Keratinocyte (primary cell): ENCODE results near the gene PRLHR. TPM values are rescaled to one million over a fixed set of nuclear protein-coding genes. Genes with fewer than 3 reads are reported as not detected.

Experiments
- DNase-seq: peaks from one replicate; pipeline ENCODE4 v3.0.0-alpha.2; 2011; ENCODE audit warnings: low read depth, missing footprints, low spot score
- FAIRE-seq: peaks from 2 replicates; lab custom pipeline; 2011; peaks lifted over from hg19 to GRCh38; lab: Jason Lieb, UNC
- H2AFZ ChIP-seq: 2 replicates; pipeline ENCODE4 v1.6.0; 2012; ENCODE audit warnings: low read length, control low read depth, inconsistent platforms; ENCODE audit not compliant: control insufficient read depth
- H3K27ac ChIP-seq: 2 replicates; pipeline ENCODE4 v1.5.1; 2011; ENCODE audit warnings: low read length; ENCODE audit not compliant: control insufficient read depth, insufficient read depth
- H3K27me3 ChIP-seq: 3 replicates; pipeline ENCODE4 v1.6.0; 2011; ENCODE audit warnings: low read length; ENCODE audit not compliant: control insufficient read depth, insufficient read depth; ENCODE audit errors: extremely low read depth
- H3K36me3 ChIP-seq, 2 experiments: 2 replicates in 1 of 2; 3 replicates in 1 of 2; pipeline ENCODE4 v1.5.1; 2011; ENCODE audit warnings: low read length in 2 of 2, mild to moderate bottlenecking in 1 of 2; ENCODE audit not compliant: control insufficient read depth in 2 of 2, insufficient read depth in 2 of 2; ENCODE audit errors: extremely low read depth in 1 of 2
- H3K4me1 ChIP-seq: 3 replicates; pipeline ENCODE4 v1.5.1; 2011; ENCODE audit warnings: low read length; ENCODE audit not compliant: control insufficient read depth, insufficient read depth; ENCODE audit errors: extremely low read depth
- H3K4me2 ChIP-seq: 3 replicates; pipeline ENCODE4 v1.6.0; 2011; ENCODE audit warnings: low read depth, low read length; ENCODE audit not compliant: control insufficient read depth, insufficient read depth; ENCODE audit errors: extremely low read depth
- H3K4me3 ChIP-seq, 3 experiments: fragments of 200-600 bp in 1 of 3; sonication (generic) in 1 of 3; 2 replicates in 2 of 3; 3 replicates in 1 of 3; pipeline ENCODE4 v1.5.1; 2011 to 2016; ENCODE audit warnings: low read length in 3 of 3, mild to moderate bottlenecking in 3 of 3, control low read depth in 2 of 3, inconsistent platforms in 1 of 3, low read depth in 1 of 3, mixed read lengths in 1 of 3, mixed run types in 1 of 3, moderate library complexity in 1 of 3; ENCODE audit not compliant: control insufficient read depth in 2 of 3, insufficient read depth in 2 of 3; ENCODE audit errors: extremely low read depth in 1 of 3
- H3K79me2 ChIP-seq: 2 replicates; pipeline ENCODE4 v1.6.0; 2012; ENCODE audit warnings: low read length; ENCODE audit not compliant: control insufficient read depth, insufficient read depth
- H3K9ac ChIP-seq: 3 replicates; pipeline ENCODE4 v1.6.0; 2011; ENCODE audit warnings: low read length; ENCODE audit not compliant: control insufficient read depth, insufficient read depth; ENCODE audit errors: extremely low read depth
- H3K9me1 ChIP-seq: 3 replicates; pipeline ENCODE4 v1.6.0; 2011; ENCODE audit warnings: low read length; ENCODE audit not compliant: control insufficient read depth, insufficient read depth; ENCODE audit errors: extremely low read depth
- H3K9me3 ChIP-seq: 2 replicates; pipeline ENCODE4 v1.5.1; 2012; ENCODE audit warnings: low read depth, low read length; ENCODE audit not compliant: control insufficient read depth
- H4K20me1 ChIP-seq: 3 replicates; pipeline ENCODE4 v1.6.0; 2011; ENCODE audit warnings: low read length; ENCODE audit not compliant: control insufficient read depth, insufficient read depth; ENCODE audit errors: extremely low read depth
- EZH2 ChIP-seq: IDR thresholded peaks from one replicate; pipeline ENCODE4 v1.6.1; 2012; ENCODE audit warnings: inconsistent platforms, mild to moderate bottlenecking, low read length, moderate library complexity
- dilution Hi-C: fragments of 300-500 bp; cut with MboI; formaldehyde crosslinking; loops from one replicate; pipeline ENCODE4 v1.7.0; 2020; ENCODE audit warnings: low sequenced_read_pairs; ENCODE audit not compliant: extremely low pct_ligation_motif_present
- polyA plus RNA-seq, 5 experiments: library from polyadenylated mRNA; depleted of rRNA in 3 of 5; stranded (reverse) in 3 of 5; stranded (forward) in 1 of 5; unstranded in 1 of 5; fragments of >200 nt; gene quantifications; 1 replicate in 1 of 5; 2 replicates in 3 of 5; 3 replicates in 1 of 5; pipeline versions ENCODE4 v1.2.1 to v1.2.3, GENCODE V29; 2011 to 2012; ENCODE audit warnings: missing spikeins in 2 of 5, low read depth in 1 of 5, low replicate concordance in 1 of 5
- TF ChIP-seq, protein P1 (sequence below), 3 experiments: IDR thresholded peaks in 1 of 3; conservative IDR thresholded peaks in 1 of 3; optimal IDR thresholded peaks in 1 of 3; 2 replicates in 2 of 3; 3 replicates in 1 of 3; pipeline versions ENCODE3 to v1.5.1; 2011; ENCODE audit warnings: low read length in 3 of 3, mild to moderate bottlenecking in 3 of 3, moderate library complexity in 2 of 3, control low read depth in 1 of 3, inconsistent platforms in 1 of 3; ENCODE audit not compliant: insufficient read depth in 2 of 3; ENCODE audit errors: extremely low read depth in 1 of 3

Gene PRLHR
- polyA plus RNA-seq, 1 donor (not counting 4 experiments of a cell fraction or from before 2014, with no cell fraction given): not detected

DNA sequence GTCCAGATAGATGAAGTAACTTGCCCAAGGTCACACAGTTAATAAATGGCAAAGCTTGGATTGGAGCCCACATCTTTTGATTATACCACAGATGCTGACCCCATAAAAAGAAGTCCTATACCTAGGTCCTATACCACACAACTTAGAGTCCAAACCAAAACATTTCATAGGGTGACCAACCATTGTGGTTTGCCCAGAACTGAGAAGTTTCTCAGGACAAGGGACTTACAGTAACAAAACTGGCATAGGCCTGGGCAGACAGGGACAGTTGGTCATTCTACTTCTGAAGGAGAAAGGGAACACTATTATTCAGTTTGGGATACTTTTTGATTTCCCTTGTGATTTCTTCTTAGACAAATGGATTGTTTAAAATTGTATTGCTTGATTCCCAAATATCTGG is 32.9 kb upstream of the PRLHR start:
- no peak overlapping the region for H2AFZ ChIP-seq
- peaks cover 27% of the 10 kb centered on the region for H3K27me3 ChIP-seq
- H3K79me2 ChIP-seq: no peaks in the 10 kb centered on the region
- H4K20me1 ChIP-seq: no peaks in the 10 kb centered on the region
- H3K4me1 ChIP-seq: no peaks in the 10 kb centered on the region
- H3K36me3 ChIP-seq: no peaks in the 10 kb centered on the region
- H3K9me1 ChIP-seq: no peaks in the 10 kb centered on the region
- FAIRE-seq (no peak), DNase-seq (no peak)
- no peak overlapping the region for H3K4me3 ChIP-seq
- no peak overlapping the region for H3K9ac ChIP-seq
- no peak overlapping the region for H3K27ac ChIP-seq
- TF ChIP-seq, protein P1, sequence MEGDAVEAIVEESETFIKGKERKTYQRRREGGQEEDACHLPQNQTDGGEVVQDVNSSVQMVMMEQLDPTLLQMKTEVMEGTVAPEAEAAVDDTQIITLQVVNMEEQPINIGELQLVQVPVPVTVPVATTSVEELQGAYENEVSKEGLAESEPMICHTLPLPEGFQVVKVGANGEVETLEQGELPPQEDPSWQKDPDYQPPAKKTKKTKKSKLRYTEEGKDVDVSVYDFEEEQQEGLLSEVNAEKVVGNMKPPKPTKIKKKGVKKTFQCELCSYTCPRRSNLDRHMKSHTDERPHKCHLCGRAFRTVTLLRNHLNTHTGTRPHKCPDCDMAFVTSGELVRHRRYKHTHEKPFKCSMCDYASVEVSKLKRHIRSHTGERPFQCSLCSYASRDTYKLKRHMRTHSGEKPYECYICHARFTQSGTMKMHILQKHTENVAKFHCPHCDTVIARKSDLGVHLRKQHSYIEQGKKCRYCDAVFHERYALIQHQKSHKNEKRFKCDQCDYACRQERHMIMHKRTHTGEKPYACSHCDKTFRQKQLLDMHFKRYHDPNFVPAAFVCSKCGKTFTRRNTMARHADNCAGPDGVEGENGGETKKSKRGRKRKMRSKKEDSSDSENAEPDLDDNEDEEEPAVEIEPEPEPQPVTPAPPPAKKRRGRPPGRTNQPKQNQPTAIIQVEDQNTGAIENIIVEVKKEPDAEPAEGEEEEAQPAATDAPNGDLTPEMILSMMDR (optimal IDR thresholded peaks at IDR 0.05 in 1 of 3, IDR thresholded peaks at IDR 0.05 in 1 of 3, conservative IDR thresholded peaks at IDR 0.05 in 1 of 3; ENCODE audit: extremely low read depth in 1 of 3, insufficient read depth in 2 of 3, low read length in 3 of 3): no peak
- no peak for TF ChIP-seq EZH2
- H3K4me2 ChIP-seq: no peak overlapping the region
- dilution Hi-C loops: no loop called here
- no peaks in the 10 kb centered on the region for H3K9me3 ChIP-seq

DNA sequence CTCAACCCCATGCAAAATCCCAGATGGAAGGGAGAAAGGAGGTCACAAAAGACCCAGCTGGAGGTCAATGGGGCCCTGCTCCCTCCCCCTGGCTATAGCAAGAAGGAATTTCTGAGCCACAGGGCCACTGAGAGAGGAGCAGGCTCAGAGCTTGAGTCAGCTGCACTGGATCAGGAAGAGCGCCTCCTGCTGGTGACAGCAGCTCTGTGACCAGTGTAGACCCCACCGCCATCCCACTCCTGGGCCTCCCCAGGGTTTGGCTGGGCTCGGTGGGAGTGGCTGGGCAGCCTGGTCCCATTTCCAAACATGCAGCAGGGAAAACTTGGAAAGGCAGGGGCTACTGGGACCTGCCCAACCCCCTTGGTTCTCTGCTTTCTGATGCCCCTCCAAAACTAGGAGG is 31.5 kb upstream of the PRLHR start:
- Histone ChIP-seq H3K4me2 (no peak overlapping the region), H3K9me3 (no peaks in the 10 kb centered on the region), H4K20me1 (no peaks in the 10 kb centered on the region), H3K4me1 (no peaks in the 10 kb centered on the region), H3K27ac (no peak overlapping the region), H3K9ac (no peak overlapping the region), H3K9me1 (no peaks in the 10 kb centered on the region), H3K27me3 (peaks cover 23% of the 10 kb centered on the region), H2AFZ (no peak overlapping the region), H3K4me3 (no peak overlapping the region), H3K36me3 (no peaks in the 10 kb centered on the region), H3K79me2 (no peaks in the 10 kb centered on the region)
- TF ChIP-seq, protein P1 (optimal IDR thresholded peaks at IDR 0.05 in 1 of 3, IDR thresholded peaks at IDR 0.05 in 1 of 3, conservative IDR thresholded peaks at IDR 0.05 in 1 of 3; ENCODE audit: extremely low read depth in 1 of 3, insufficient read depth in 2 of 3, low read length in 3 of 3): peak in 2 of 3 experiments; percentile 19 to 35
- no peak for TF ChIP-seq EZH2
- FAIRE-seq (no peak), DNase-seq (no peak)
- dilution Hi-C loops: no loop called here
